ENCODE results near the gene HDAC4. TPM values are rescaled to one million over a fixed set of nuclear protein-coding genes. Genes with fewer than 3 reads are reported as not detected.

The HDAC4 gene
- polyA plus RNA-seq, 2 of the 4 experiments (the other 2 are of a cell fraction) = 8.6 to 10.4 TPM

- FAIRE-seq (no peak), ATAC-seq (no peak), DNase-seq (ENCODE audit: low read depth in 1 of 2, low spot score in 1 of 2) (no peak)
- WGBS (ENCODE audit: missing lambda C conversion rate) = 95% methylated on average over 18 of the region's 18 CpGs
- Histone ChIP-seq H3K9me3 (peaks cover 21% of the 10 kb centered on the region), H3K4me2 (no peak overlapping the region), H3K27ac (no peak overlapping the region), H3K4me1 (peaks cover 10% of the 10 kb centered on the region), H3K4me3 (no peak overlapping the region)
- ChIA-PET CTCF (no interaction called here), POLR2A (no interaction called here)
- no peak for TF ChIP-seq POLR2AphosphoS2 (conservative IDR thresholded peaks at IDR 0.05; ENCODE audit: low read length)
- no peak for TF ChIP-seq MAFK (IDR thresholded peaks at IDR 0.05; ENCODE audit: partially characterized antibody)
- no peak for TF ChIP-seq BHLHE40 (IDR thresholded peaks at IDR 0.05; ENCODE audit: low read depth, low read length)
- TF ChIP-seq RARB (CRISPR knock-in tag; IDR thresholded peaks at IDR 0.05) = no peak
- no peak for TF ChIP-seq SREBF2 (IDR thresholded peaks at IDR 0.05)
- TF ChIP-seq FOSB (CRISPR knock-in tag; IDR thresholded peaks at IDR 0.05) = no peak
- no peak for TF ChIP-seq E2F6 (IDR thresholded peaks at IDR 0.05; ENCODE audit: borderline replicate concordance, low read depth)
- TF ChIP-seq EHF (CRISPR knock-in tag; IDR thresholded peaks at IDR 0.05) = no peak
- no peak for TF ChIP-seq CBX2 (IDR thresholded peaks at IDR 0.05; ENCODE audit: borderline replicate concordance, low read depth)
- no peak for TF ChIP-seq FOSL2 (IDR thresholded peaks at IDR 0.05)
- TF ChIP-seq FOSL2 (CRISPR knock-in tag; IDR thresholded peaks at IDR 0.05) = no peak
- no peak for TF ChIP-seq JUN (IDR thresholded peaks at IDR 0.05)
- TF ChIP-seq ZC3H11A (IDR thresholded peaks at IDR 0.05) = no peak
- no peak for TF ChIP-seq FOXS1 (CRISPR knock-in tag; IDR thresholded peaks at IDR 0.05)
- TF ChIP-seq POLR2A (IDR thresholded peaks at IDR 0.05; ENCODE audit: low read length) = no peak
- no peak for TF ChIP-seq CHD4 (IDR thresholded peaks at IDR 0.05; ENCODE audit: borderline replicate concordance)
- no peak for TF ChIP-seq TP53 (CRISPR knock-in tag; IDR thresholded peaks at IDR 0.05)
These were observed 141.1 kb downstream of the HDAC4 start for GRCh38 chr2:239259603-239260298.

- Histone ChIP-seq H3K4me3 (no peak overlapping the region), H3K4me2 (no peak overlapping the region), H3K27ac (no peak overlapping the region), H3K4me1 (peaks cover 4% of the 10 kb centered on the region), H3K9me3 (peaks cover 21% of the 10 kb centered on the region)
- ATAC-seq (no peak), FAIRE-seq (no peak), DNase-seq (ENCODE audit: low read depth in 1 of 2, low spot score in 1 of 2) (no peak)
- 91% methylated on average over 4 of the region's 4 CpGs for WGBS (ENCODE audit: missing lambda C conversion rate)
- CTCF ChIA-PET = interaction anchor here (0.7 kb wide), 1 partner anchor 35 kb away, joined by 3 read pairs; no protein-coding TSS in a partner anchor
- POLR2A ChIA-PET = no interaction called here
- TF ChIP-seq MAX (IDR thresholded peaks at IDR 0.05) (no peak), CBX2 (IDR thresholded peaks at IDR 0.05; ENCODE audit: borderline replicate concordance, low read depth) (no peak), EHF (CRISPR knock-in tag; IDR thresholded peaks at IDR 0.05) (no peak), FOSB (CRISPR knock-in tag; IDR thresholded peaks at IDR 0.05) (no peak), GATA3 (IDR thresholded peaks at IDR 0.05; ENCODE audit: borderline replicate concordance) (no peak), PHF8 (IDR thresholded peaks at IDR 0.05; ENCODE audit: borderline replicate concordance, low read depth) (no peak), SREBF2 (IDR thresholded peaks at IDR 0.05) (no peak), CHD4 (IDR thresholded peaks at IDR 0.05; ENCODE audit: borderline replicate concordance) (no peak), CEBPB (IDR thresholded peaks at IDR 0.05) (no peak), FOXS1 (CRISPR knock-in tag; IDR thresholded peaks at IDR 0.05) (no peak), PBX3 (IDR thresholded peaks at IDR 0.05) (no peak), KDM5A (IDR thresholded peaks at IDR 0.05) (no peak), ELK1 (IDR thresholded peaks at IDR 0.05; ENCODE audit: low read depth, low read length) (no peak), RARB (CRISPR knock-in tag; IDR thresholded peaks at IDR 0.05) (no peak), RFX5 (IDR thresholded peaks at IDR 0.05) (no peak), RCOR1 (IDR thresholded peaks at IDR 0.05; ENCODE audit: low read depth, low read length) (no peak), HEYL (CRISPR knock-in tag; IDR thresholded peaks at IDR 0.05) (no peak), HMGXB4 (CRISPR knock-in tag; IDR thresholded peaks at IDR 0.05; ENCODE audit: borderline replicate concordance) (no peak), HOXB13 (CRISPR knock-in tag; IDR thresholded peaks at IDR 0.05; ENCODE audit: low read depth) (no peak)
These were observed 141.6 kb downstream of the HDAC4 start for GRCh38 chr2:239259173-239259572.

Measured in A549 (cell line).